GM18526 (cell line): ENCODE measurements around the gene CLDN14.

Source experiments
- POLR2A ChIP-seq: IDR thresholded peaks from 3 replicates; pipeline ENCODE4 v1.6.1; 2011; ENCODE audit not compliant: insufficient read length; ENCODE audit errors: extremely low read depth

Gene CLDN14

GRCh38 chr21:36463991-36464390 lies 15.9 kb downstream of the CLDN14 start:
- TF ChIP-seq POLR2A, result no peak

GRCh38 chr21:36463204-36463603 lies 16.7 kb downstream of the CLDN14 start:
- no peak for TF ChIP-seq POLR2A

DNA sequence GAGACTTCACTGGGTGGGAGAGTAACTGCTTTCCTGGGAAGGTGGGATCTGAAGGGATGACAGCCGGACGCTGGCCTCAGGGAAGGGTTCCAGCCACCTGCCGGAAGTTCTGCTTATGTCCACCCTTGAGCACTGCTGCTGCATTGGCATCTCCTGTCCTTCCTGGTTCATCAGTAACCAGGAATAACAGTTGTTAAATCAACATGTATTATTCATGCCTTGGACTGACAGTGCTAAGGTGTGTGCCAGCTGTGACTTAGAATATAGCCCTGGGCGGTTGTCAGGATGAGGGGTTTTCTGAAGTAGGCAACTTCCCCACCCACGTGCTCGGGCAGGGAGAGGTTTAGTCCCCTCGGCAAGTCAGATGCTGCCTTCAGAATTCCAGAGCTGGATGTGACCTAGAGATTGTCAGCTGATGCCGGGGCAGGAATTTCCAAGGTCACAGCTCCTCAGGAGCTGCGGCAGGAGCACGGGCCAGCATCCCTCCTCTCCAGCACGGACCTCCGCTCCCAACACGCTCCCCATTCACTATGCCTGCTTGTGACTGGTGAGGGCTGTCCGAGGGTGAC lies 17.9 kb downstream of the CLDN14 start:
- no peak for TF ChIP-seq POLR2A

DNA sequence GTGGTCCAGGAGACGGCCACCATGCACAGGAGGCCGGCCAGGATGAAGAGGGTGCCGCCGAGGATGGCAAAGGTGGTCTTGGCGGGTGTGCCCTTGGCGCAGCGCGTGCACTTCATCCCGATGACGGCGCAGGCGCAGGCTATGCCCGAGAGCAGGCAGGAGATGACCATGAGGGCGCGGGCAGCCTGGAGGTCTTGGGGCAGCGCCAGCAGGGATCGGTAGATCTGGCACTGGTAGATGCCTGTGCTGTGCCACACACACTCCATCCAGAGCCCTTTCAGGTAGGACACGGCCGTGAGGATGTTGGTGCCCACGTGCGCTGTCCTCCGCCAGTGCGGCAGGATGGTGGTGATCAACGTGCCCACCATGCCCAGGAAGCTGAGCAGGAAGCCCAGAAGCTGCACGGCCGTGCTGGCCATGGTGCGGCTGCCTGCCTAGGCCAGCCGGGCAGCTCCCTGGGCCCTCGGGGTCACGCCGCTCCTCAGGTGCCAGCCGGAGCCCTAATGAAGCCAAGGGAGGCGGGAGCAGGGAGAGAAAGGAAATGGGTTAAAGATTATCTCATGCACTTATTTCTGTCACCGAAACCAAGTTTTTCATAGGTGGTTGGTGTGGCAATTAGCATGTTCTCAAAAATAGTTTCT lies 18.5 kb downstream of the CLDN14 start:
- no peak for TF ChIP-seq POLR2A

DNA sequence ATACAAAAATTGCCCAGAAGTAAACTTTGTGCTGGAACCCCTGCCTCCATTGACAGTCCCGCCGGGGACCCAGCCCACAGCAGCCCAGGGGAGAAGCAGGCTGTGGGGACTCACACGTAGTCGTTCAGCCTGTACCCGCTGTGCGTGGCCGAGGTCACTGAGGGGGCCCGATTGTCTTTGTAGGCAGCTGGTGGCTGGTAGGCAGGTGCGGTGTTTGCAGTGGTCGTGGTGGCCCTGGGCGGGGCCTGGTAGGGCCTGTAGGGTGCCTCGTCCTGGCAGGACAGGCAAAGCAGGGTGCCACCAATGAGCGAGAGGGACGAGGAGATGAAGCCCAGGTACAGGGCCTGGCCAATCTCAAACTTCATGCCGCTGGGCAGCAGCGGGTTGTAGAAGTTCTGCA lies 19.1 kb downstream of the CLDN14 start:
- no peak for TF ChIP-seq POLR2A

GRCh38 chr21:36459098-36459497 lies 20.8 kb downstream of the CLDN14 start:
- TF ChIP-seq POLR2A, result no peak

DNA sequence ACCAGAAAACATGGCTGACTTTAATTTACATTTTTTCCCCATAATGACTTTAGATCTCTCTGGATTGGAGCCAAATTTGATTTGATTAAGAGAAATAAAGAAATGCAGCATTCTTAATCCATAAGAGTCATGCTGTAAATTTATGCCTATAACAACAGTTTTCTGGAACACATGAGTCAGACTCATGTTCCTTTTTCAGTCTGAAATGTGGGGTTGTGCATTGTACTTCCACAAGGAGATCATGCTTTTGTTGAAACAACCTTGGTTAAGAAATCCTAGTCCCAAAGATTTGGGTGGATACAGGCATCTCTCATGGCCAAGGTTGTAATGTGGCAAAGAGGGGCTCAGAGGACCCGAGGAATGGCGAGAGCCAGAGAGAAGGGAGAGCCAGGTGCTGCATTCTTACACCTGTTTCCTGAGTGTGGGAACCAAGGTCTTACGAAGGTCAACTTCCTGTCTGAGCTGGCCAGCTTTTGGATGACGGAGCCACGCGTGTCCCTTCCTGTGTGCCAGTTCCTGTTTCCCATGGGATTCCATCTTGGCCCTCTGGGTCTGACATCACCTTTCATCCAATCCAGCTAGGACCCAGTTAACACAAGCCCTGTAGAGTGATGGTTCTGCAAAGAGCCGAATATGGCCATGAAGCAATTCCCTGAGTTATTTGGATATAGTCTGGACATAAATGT lies 23.1 kb downstream of the CLDN14 start:
- no peak for TF ChIP-seq POLR2A

- TF ChIP-seq POLR2A, result no peak
Observed at GRCh38 chr21:36454706-36455105, 25.2 kb downstream of the CLDN14 start.

DNA sequence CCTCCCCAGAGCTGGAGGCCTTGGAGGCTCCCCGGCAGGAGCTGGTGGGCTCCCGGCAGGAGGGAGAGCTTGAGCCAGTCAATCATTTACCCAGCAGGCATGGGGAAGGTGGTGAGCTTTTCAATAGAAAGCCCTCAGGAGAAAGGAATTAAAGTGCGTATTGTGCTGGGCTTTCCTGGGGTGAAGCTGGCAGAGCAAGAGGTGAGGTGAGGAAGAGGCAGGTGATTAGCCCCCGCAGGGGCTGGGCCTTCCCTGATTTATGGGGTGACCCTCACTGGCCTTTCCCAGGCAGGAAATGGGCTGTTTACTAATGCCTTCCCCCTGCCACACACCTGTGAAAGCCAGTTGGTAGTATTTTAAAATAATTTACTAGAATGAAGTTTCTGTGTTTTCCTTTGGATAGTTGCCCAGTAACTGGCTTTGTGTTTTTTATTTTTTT lies 25.8 kb downstream of the CLDN14 start:
- TF ChIP-seq POLR2A, result no peak

- no peak for TF ChIP-seq POLR2A
Observed at GRCh38 chr21:36452281-36452825, 27.6 kb downstream of the CLDN14 start.

GRCh38 chr21:36451506-36451905 lies 28.4 kb downstream of the CLDN14 start:
- TF ChIP-seq POLR2A, result no peak

DNA sequence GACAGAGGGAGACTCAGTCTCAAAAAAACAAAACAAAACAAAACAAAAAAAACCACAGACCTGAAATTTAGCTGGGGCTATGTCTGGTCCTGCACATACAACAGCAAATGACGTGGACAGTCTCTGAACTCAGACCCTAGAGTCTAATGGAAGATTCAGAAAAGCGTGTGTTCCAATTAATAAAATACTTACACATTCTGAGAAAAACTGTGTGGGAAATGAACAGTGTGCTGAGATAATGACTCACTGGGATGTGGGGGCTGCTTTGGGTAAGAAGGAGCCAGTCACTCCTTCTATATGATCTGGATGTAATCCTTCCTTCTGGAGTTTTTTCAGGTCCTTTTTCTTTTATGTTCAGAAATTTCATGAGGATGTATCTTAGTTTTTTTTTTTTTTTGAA lies 29.4 kb downstream of the CLDN14 start:
- TF ChIP-seq POLR2A, result no peak

DNA sequence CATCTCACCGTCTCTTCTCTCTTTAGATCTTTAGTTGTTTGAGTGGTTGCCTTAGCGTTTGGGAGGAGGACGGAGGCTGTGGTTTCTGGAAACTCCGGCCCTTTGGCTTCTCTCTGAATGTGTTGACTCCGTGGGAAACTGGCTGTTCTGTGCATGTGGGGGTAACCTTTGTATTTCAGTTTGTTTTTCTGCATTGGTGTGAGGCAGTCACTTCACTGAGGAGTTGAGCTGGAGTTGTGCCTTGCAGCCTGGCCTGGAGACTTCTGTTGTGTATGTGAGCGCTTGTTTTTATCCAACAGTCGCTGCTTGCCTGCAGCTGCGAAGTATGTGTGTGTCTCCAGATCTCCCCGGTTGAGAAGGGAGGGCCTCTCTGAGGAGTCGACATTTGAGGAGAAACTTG lies 33.6 kb downstream of the CLDN14 start:
- no peak for TF ChIP-seq POLR2A

DNA sequence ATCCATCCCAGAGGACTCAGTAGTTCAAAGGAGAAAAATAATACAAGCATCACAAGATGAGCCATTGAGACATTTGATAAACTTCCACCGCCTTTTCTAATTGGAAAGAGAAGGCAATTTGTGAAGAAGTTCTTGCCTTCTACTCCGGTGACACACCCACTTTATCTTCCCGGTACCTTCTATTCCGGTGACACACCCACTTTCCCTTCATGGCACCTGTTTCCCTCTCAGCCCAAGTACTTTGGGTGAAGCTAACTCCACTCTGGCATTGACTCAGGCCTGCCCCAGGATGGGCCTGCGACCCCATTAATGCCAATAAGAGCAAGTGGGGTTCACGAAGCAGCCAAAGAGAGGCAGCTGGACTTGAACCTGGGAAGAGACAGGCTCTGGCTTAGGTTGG lies 38.2 kb downstream of the CLDN14 start:
- no peak for TF ChIP-seq POLR2A

GRCh38 chr21:36437745-36438128 lies 42.2 kb downstream of the CLDN14 start:
- TF ChIP-seq POLR2A, result no peak
